Prostate gland (tissue), 2 donors: ENCODE data around the gene SLC25A53.

Source experiments
- CTCF ChIP-seq, 4 experiments: fragments of 200-600 bp in 2 of 4; fragments of 450-650 bp in 2 of 4; sonication (generic) in 2 of 4; IDR thresholded peaks; 1 replicate in 3 of 4; 2 replicates in 1 of 4; pipeline ENCODE4 v1.5.1; 2016 to 2019; ENCODE audit warnings: antibody characterized with exemption in 4 of 4, mild to moderate bottlenecking in 2 of 4, moderate library complexity in 2 of 4
- POLR2A ChIP-seq: fragments of 450-650 bp; IDR thresholded peaks from one replicate; pipeline ENCODE4 v1.6.1; 2016; ENCODE audit warnings: antibody characterized with exemption, mild to moderate bottlenecking
- POLR2AphosphoS5 ChIP-seq: sonication (generic); formaldehyde crosslinking; IDR thresholded peaks from one replicate; pipeline ENCODE4 v1.6.1; 2017; ENCODE audit warnings: antibody characterized with exemption

- TF ChIP-seq POLR2A (no peak), POLR2AphosphoS5 (no peak), CTCF (IDR thresholded peaks at IDR 0.05) (no peak)
Measured at GRCh38 chrX:104137496-104137895, 19.3 kb downstream of the SLC25A53 start.
